GM10248 (cell line): ENCODE measurements around the gene CIAO3.

Experiments used
- CTCF ChIA-PET: fragments of 300-600 bp; sonication (Branson Sonifier 250); formaldehyde crosslinking; extraction: SDS; loops from one replicate; lab custom pipeline; 2021; ENCODE audit warnings: antibody characterized with exemption; lab: Yijun Ruan, JAX
- POLR2A ChIA-PET: fragments of 350-650 bp; sonication (Branson Sonifier 250); formaldehyde crosslinking; extraction: SDS; loops from one replicate; lab custom pipeline; 2020; ENCODE audit warnings: antibody characterized with exemption; lab: Yijun Ruan, JAX
- DNase-seq: peaks from one replicate; pipeline ENCODE4 v3.0.0; 2012; ENCODE audit errors: extremely low spot score
- CTCF ChIP-seq: IDR thresholded peaks from 2 replicates; pipeline ENCODE4 v1.5.1; 2012; ENCODE audit warnings: mild to moderate bottlenecking, low read depth; ENCODE audit errors: extremely low read depth, missing control alignments, control extremely low read depth

CIAO3 gene

GRCh38 chr16:782258-782657 lies 41.5 kb upstream of the CIAO3 start:
- DNase-seq = no peak
- ChIA-PET POLR2A (no interaction called here), CTCF (interaction anchor here (9.6 kb wide), 1 partner anchor 69 kb away, joined by 169 read pairs; the partner anchor contains the start of gene METRN)

DNA sequence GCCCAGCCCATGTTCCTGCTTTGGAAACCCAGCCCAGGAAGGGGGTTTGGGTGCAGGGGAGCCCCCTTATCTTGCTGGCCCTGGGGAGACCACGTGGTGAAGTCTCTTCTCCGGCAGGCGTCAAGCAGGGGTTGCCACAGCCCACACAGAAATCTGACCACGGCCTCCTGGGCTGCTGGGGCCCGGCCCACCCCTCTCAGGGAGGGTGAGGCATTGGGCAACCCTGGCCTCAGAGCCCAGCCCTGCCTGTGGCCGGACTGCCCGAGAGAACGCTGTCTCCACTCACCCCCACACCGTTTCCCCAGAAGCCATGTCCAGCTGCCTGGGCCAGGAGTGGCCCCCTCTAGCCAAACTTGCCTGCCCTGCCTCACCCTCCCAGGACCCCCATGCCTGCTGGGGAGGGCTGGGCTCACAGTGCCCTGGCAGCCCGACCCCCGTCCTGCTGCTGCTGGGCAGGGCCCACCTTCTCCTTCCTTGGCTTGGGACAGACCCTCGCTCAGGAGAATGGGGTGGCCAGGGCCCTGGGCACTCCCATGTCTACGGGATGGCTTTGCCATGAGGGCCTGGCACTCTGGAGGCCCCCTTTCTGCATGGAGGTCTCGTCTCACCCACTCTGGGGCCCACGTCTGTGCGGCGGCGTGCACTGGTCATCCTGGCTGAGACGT lies 40.7 kb upstream of the CIAO3 start:
- DNase-seq = no peak
- no peak for TF ChIP-seq CTCF
- ChIA-PET POLR2A (no interaction called here), CTCF (interaction anchor here (9.6 kb wide), 1 partner anchor 68 kb away, joined by 169 read pairs; the partner anchor contains the start of gene METRN)

More at GRCh38 chr16:782258-782657, 41.5 kb upstream of the CIAO3 start:
- TF ChIP-seq CTCF = no peak

DNA sequence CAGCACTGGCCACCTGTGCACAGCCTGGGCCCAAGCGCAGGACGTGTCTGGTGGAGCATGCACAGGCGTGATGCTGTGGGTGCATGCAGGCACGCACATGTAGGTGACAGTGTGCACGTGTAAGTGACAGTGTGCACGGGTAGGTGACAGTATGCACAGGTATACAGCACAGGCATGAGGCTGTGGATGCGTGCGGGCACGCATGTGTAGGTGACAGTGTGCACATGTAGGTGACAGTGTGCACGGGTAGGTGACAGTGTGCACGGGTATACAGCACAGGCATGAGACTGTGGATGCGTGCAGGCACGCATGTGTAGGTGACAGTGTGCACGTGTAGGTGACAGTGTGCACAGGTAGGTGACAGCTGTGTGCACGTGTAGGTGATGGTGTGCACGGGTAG lies 39.5 kb upstream of the CIAO3 start:
- CTCF ChIA-PET = interaction anchor here (9.6 kb wide), 1 partner anchor 67 kb away, joined by 169 read pairs; the partner anchor contains the start of gene METRN
- POLR2A ChIA-PET = no interaction called here
- no peak for TF ChIP-seq CTCF
- DNase-seq = no peak

DNA sequence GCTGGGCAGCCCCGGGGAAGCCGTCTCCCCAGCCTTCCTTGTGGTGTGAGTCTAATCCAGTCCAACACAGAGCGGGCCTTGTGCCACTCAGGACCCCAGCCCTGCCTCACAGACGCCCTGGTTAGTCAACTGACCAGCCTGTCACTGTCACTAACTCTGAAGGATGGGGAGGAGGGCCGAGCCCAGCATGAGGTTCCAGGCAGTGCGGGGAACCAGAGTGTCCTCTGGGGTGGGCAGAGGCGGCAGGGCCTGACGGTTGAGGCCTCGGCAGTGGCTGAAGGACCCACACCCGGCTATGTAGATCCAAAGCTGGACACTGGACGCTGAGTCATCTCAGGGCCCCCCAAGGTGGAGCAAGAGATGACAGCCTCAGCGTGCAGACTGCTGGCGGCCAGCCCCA lies 38.8 kb upstream of the CIAO3 start:
- TF ChIP-seq CTCF = no peak
- DNase-seq = no peak
- ChIA-PET CTCF (interaction anchor here (9.6 kb wide), 1 partner anchor 66 kb away, joined by 169 read pairs; the partner anchor contains the start of gene METRN), POLR2A (no interaction called here)

DNA sequence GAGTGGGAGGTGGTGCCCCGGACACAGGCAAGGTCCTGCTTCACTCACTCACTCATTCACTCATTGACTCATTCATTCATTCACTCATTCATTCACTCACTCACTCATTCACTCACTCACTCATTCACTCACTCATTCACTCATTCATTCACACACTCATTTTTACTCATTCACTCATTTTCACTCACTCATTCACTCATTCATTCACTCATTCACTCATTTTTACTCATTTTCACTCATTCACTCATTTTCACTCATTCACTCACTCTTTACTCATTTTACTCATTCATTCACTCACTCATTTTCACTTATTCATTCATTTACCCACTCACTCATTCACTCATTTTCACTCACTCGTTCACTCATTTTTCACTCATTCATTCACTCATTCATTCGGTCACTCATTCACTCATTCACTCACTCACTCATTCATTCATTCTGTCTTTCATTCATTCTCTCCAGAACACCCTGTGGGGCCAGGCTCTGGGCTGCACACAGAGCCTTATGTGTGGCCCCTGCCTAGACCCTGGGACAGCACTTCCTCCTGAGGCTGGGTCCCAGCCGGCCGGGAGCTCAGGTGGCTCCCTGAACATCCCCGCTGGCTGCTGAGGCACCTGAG lies 38.2 kb upstream of the CIAO3 start:
- ChIA-PET POLR2A (no interaction called here), CTCF (interaction anchor here (1.5 kb wide), 1 partner anchor 67 kb away, joined by 4 read pairs; no protein-coding TSS in a partner anchor)
- no peak for DNase-seq
- TF ChIP-seq CTCF = no peak

GRCh38 chr16:778447-778846 lies 37.6 kb upstream of the CIAO3 start:
- CTCF ChIA-PET = interaction anchor here (1.5 kb wide), 1 partner anchor 66 kb away, joined by 4 read pairs; no protein-coding TSS in a partner anchor
- TF ChIP-seq CTCF = no peak
- POLR2A ChIA-PET = no interaction called here
- no peak for DNase-seq
